Uterus (tissue), 2 donors: ENCODE measurements around the gene ART1.

Source experiments
- POLR2A ChIP-seq, 2 donors: fragments of 450-650 bp; IDR thresholded peaks; one replicate each; pipeline ENCODE4 v1.6.1; 2016; ENCODE audit warnings: antibody characterized with exemption in 2 of 2, mild to moderate bottlenecking in 1 of 2, moderate library complexity in 1 of 2
- TF ChIP-seq, protein P1 (sequence below), 4 experiments: fragments of 200-600 bp in 2 of 4; fragments of 450-650 bp in 2 of 4; sonication (generic) in 2 of 4; IDR thresholded peaks; one replicate each; pipeline ENCODE4 v1.5.1; 2016 to 2019; ENCODE audit warnings: antibody characterized with exemption in 4 of 4, mild to moderate bottlenecking in 2 of 4, moderate library complexity in 1 of 4

DNA sequence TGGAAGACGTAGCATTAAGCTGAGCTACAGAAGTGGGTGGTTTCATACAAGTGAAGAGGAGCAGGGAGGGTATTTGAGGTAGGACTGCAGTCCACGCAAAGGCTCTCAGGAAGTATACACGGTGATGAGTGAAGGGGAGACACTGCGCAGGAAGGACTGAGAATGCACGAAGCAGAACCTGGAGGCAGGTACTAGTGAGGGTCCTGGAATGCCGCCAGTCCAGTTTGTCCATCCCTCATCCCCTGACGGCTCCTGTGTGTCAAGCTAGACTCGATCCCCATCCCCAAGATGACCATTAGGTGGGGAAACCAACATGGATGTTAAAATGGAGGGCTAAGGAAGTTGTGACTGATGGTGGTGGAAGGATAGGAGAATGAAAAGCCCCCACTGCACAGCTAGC lies 26.9 kb upstream of the ART1 start:
- TF ChIP-seq, protein P1, sequence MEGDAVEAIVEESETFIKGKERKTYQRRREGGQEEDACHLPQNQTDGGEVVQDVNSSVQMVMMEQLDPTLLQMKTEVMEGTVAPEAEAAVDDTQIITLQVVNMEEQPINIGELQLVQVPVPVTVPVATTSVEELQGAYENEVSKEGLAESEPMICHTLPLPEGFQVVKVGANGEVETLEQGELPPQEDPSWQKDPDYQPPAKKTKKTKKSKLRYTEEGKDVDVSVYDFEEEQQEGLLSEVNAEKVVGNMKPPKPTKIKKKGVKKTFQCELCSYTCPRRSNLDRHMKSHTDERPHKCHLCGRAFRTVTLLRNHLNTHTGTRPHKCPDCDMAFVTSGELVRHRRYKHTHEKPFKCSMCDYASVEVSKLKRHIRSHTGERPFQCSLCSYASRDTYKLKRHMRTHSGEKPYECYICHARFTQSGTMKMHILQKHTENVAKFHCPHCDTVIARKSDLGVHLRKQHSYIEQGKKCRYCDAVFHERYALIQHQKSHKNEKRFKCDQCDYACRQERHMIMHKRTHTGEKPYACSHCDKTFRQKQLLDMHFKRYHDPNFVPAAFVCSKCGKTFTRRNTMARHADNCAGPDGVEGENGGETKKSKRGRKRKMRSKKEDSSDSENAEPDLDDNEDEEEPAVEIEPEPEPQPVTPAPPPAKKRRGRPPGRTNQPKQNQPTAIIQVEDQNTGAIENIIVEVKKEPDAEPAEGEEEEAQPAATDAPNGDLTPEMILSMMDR (IDR thresholded peaks at IDR 0.05), result no peak
- TF ChIP-seq POLR2A (IDR thresholded peaks at IDR 0.05), result no peak
